ENCODE results near the gene CD22. TPM values are rescaled to one million over a fixed set of nuclear protein-coding genes. Genes with fewer than 3 reads are reported as not detected.

CD22 gene
- total and polyA plus RNA-seq, 2 donors (not counting 1 experiment from before 2014, with no cell fraction given): 692 to 1,437 TPM

DNA sequence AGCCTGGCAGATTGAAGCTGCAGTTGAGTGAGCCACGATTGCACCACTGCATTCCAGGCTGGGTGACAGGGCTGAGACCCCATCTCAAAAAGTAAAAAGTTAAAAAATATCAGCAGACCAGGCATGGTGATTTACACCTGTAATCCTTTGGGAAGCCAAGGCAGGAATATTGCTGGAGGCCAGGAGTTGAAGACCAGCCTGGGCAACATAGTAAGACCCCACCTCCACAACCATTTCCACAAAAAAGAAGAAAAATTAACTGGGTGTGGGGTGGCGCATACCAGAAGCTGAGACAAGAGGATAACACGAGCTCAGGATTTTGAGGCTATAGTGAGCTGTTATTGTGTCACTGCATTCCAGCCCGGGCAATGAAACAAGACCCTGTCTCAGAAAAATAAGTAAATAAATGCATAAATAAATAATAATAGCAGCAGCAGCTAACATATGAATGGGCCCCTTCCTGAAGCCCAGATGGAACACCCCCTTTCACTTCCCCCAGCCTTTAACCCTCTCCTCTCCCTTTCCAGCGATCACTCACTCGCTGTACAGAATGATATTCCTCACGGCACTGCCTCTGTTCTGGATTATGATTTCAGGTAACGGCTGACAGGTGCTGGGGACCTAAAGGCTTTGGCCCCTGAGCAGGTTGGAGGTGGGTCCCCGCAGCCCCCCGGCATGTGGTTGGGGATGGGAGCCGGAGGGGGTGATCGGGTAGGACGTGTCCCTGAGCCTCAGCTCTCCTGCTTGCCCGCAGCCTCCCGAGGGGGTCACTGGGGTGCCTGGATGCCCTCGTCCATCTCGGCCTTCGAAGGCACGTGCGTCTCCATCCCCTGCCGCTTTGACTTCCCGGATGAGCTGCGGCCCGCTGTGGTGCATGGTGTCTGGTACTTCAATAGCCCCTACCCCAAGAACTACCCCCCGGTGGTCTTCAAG is 33.9 kb upstream of the CD22 start:
- no peaks in the 10 kb centered on the region for H3K36me3 ChIP-seq (replicated peaks in 1 of 2; ENCODE audit: control extremely low read depth in 1 of 2, control insufficient read depth in 1 of 2, extremely low read depth in 1 of 2, insufficient read depth in 2 of 2, low read length in 1 of 2)
- H3K4me1 Mint-ChIP-seq: peaks cover 26% of the 10 kb centered on the region
- peak overlapping the region in 1 of 2 donors; percentile 57 for H3K27ac ChIP-seq (ENCODE audit: low read length in 2 of 2)
- H4K20me1 ChIP-seq (ENCODE audit: control insufficient read depth, insufficient read depth, low read length, poor library complexity, severe bottlenecking): no peaks in the 10 kb centered on the region
- H3K9me3 ChIP-seq (ENCODE audit: control extremely low read depth in 1 of 3, control insufficient read depth in 2 of 3, insufficient read depth in 1 of 3, low read length in 2 of 3): peaks cover 0 to 7% (median 0%) of the 10 kb centered on the region in 3 donors
- TF ChIP-seq, protein P1, sequence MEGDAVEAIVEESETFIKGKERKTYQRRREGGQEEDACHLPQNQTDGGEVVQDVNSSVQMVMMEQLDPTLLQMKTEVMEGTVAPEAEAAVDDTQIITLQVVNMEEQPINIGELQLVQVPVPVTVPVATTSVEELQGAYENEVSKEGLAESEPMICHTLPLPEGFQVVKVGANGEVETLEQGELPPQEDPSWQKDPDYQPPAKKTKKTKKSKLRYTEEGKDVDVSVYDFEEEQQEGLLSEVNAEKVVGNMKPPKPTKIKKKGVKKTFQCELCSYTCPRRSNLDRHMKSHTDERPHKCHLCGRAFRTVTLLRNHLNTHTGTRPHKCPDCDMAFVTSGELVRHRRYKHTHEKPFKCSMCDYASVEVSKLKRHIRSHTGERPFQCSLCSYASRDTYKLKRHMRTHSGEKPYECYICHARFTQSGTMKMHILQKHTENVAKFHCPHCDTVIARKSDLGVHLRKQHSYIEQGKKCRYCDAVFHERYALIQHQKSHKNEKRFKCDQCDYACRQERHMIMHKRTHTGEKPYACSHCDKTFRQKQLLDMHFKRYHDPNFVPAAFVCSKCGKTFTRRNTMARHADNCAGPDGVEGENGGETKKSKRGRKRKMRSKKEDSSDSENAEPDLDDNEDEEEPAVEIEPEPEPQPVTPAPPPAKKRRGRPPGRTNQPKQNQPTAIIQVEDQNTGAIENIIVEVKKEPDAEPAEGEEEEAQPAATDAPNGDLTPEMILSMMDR (IDR thresholded peaks at IDR 0.05): no peak
- TF ChIP-seq EZH2 (IDR thresholded peaks at IDR 0.05; ENCODE audit: borderline replicate concordance, insufficient read depth, low read depth, low read length, poor library complexity, severe bottlenecking): no peak
- H2AFZ ChIP-seq (ENCODE audit: insufficient read depth, low read depth, low read length, poor library complexity, severe bottlenecking): peak overlapping the region; percentile 67
- H3K79me2 ChIP-seq (ENCODE audit: control insufficient read depth, insufficient read depth, low read length): peaks cover 20% of the 10 kb centered on the region
- ChIA-PET CTCF (interaction anchor here (0.6 to 1.4 kb wide), 7 partner anchors 52 to 253 kb away, joined by 3 to 4 read pairs (median 3); partner anchors contain the start of gene FFAR1), POLR2A (interaction anchor here (0.6 to 1.5 kb wide), 4 partner anchors 16 to 54 kb away, joined by 3 to 7 read pairs (median 4); no protein-coding TSS in a partner anchor)
- intact Hi-C loops (cut with micrococcal nuclease): loop anchor here (5.0 kb wide), 1 partner anchor 37 kb away; no protein-coding TSS in a partner anchor
- H3K4me3 Mint-ChIP-seq: peak overlapping the region; percentile 66
- ATAC-seq (ENCODE audit: low read depth) (no peak), DNase-seq (no peak)
- peak overlapping the region; percentile 74 for H3K27ac Mint-ChIP-seq
- H3K9ac ChIP-seq (ENCODE audit: low read length): peak overlapping the region; percentile 17
- peak overlapping the region; percentile 58 for H3K4me2 ChIP-seq (replicated peaks; ENCODE audit: low read depth, low read length, poor library complexity, severe bottlenecking)
- no peaks in the 10 kb centered on the region for H3K27me3 Mint-ChIP-seq
- no peaks in the 10 kb centered on the region for H3K27me3 ChIP-seq (replicated peaks in 1 of 4; ENCODE audit: control extremely low read depth in 1 of 4, control insufficient read depth in 3 of 4, insufficient read depth in 4 of 4, low read length in 3 of 4)
- WGBS (ENCODE audit: insufficient coverage): 41% methylated on average over 20 of the region's 25 CpGs
- peaks cover 27 to 52% of the 10 kb centered on the region in 2 donors for H3K4me1 ChIP-seq (ENCODE audit: control insufficient read depth in 2 of 2, insufficient read depth in 2 of 2, low read length in 2 of 2)
- no peaks in the 10 kb centered on the region for H3K9me3 Mint-ChIP-seq (ENCODE audit: insufficient read depth)
- H3K4me3 ChIP-seq (ENCODE audit: control extremely low read depth in 1 of 5, extremely low read depth in 1 of 5, insufficient read depth in 1 of 5, low read depth in 2 of 5, low read length in 4 of 5): peak overlapping the region in 1 of 5 experiments; percentile 23
